CD14-positive monocyte (primary cell): ENCODE data around the gene SAMD15. TPM values are rescaled to one million over a fixed set of nuclear protein-coding genes. Genes with fewer than 3 reads are reported as not detected.
"Not testable (repeated sequence)": the region's sequence is repeated elsewhere in the genome, so short reads cannot be mapped to it uniquely, and the experiment has no call there.

Experiments used
- DNase-seq, 3 donors: peaks; one replicate each; pipeline ENCODE4 v3.0.0-alpha.2; 2011 to 2022
- H2AFZ ChIP-seq: 2 replicates; pipeline ENCODE4 v1.6.0; 2012; ENCODE audit warnings: mild to moderate bottlenecking, low read depth, low read length, inconsistent platforms; ENCODE audit not compliant: insufficient read depth, poor library complexity, severe bottlenecking
- H3K27ac ChIP-seq, 2 donors: 1 replicate in 1 of 2; 2 replicates in 1 of 2; pipeline ENCODE4 v1.5.1; 2012 to 2013; ENCODE audit warnings: low read length in 2 of 2, control low read depth in 1 of 2, inconsistent platforms in 1 of 2, low read depth in 1 of 2, mild to moderate bottlenecking in 1 of 2
- H3K27me3 ChIP-seq, 2 donors: one replicate each; pipeline versions ENCODE4 v1.6.0 to v1.6.1; 2011 to 2013; ENCODE audit warnings: low read length in 2 of 2; ENCODE audit not compliant: control insufficient read depth in 2 of 2, insufficient read depth in 2 of 2
- H3K36me3 ChIP-seq, 2 donors: replicated peaks in 1 of 2; 1 replicate in 1 of 2; 2 replicates in 1 of 2; pipeline versions ENCODE4 v1.5.1 to v1.6.1; 2012 to 2013; ENCODE audit warnings: low read length in 2 of 2, control low read depth in 1 of 2, inconsistent platforms in 1 of 2, mild to moderate bottlenecking in 1 of 2; ENCODE audit not compliant: insufficient read depth in 2 of 2, control insufficient read depth in 1 of 2
- H3K4me1 ChIP-seq, 2 donors: 1 replicate in 1 of 2; 2 replicates in 1 of 2; pipeline versions ENCODE4 v1.5.1 to v1.6.1; 2012 to 2013; ENCODE audit warnings: low read length in 2 of 2, control low read depth in 1 of 2, inconsistent platforms in 1 of 2, mild to moderate bottlenecking in 1 of 2, moderate library complexity in 1 of 2; ENCODE audit not compliant: insufficient read depth in 2 of 2, control insufficient read depth in 1 of 2
- H3K4me2 ChIP-seq: replicated peaks from 2 replicates; pipeline ENCODE3; 2012; ENCODE audit warnings: low read length, moderate library complexity, mild to moderate bottlenecking; ENCODE audit not compliant: poor library complexity, severe bottlenecking; ENCODE audit errors: extremely low read depth
- H3K4me3 ChIP-seq, 3 experiments: fragments of 200-600 bp in 1 of 3; sonication (generic) in 1 of 3; replicated peaks in 1 of 3; 1 replicate in 2 of 3; 2 replicates in 1 of 3; pipeline ENCODE4 v1.5.1; 2011 to 2013; ENCODE audit warnings: low read length in 3 of 3, mild to moderate bottlenecking in 3 of 3, control low read depth in 2 of 3, low read depth in 2 of 3, inconsistent platforms in 1 of 3, moderate library complexity in 1 of 3
- H3K79me2 ChIP-seq: 2 replicates; pipeline ENCODE4 v1.6.0; 2012; ENCODE audit warnings: mild to moderate bottlenecking, control low read depth, inconsistent platforms, low read length, moderate library complexity; ENCODE audit not compliant: insufficient read depth
- H3K9ac ChIP-seq: 2 replicates; pipeline ENCODE4 v1.6.0; 2017; ENCODE audit warnings: low read length, mild to moderate bottlenecking; ENCODE audit not compliant: insufficient read depth, poor library complexity, severe bottlenecking
- H3K9me3 ChIP-seq, 2 donors: replicated peaks in 1 of 2; 1 replicate in 1 of 2; 2 replicates in 1 of 2; pipeline versions ENCODE4 v1.5.1 to v1.6.1; 2012 to 2013; ENCODE audit warnings: low read length in 2 of 2, control low read depth in 1 of 2; ENCODE audit not compliant: control insufficient read depth in 1 of 2, insufficient read depth in 1 of 2
- H4K20me1 ChIP-seq: 2 replicates; pipeline ENCODE4 v1.6.0; 2012; ENCODE audit warnings: mild to moderate bottlenecking, low read length, control low read depth, moderate library complexity; ENCODE audit not compliant: insufficient read depth
- H3K27ac Mint-ChIP-seq, 7 donors: one replicate each; pipeline ENCODE4 v1.8.0; 2020; ENCODE audit warnings: mild to moderate bottlenecking in 7 of 7, mixed read lengths in 7 of 7, moderate library complexity in 6 of 7, inconsistent platforms in 2 of 7
- H3K27me3 Mint-ChIP-seq, 3 donors: one replicate each; pipeline ENCODE4 v1.8.0; 2021 to 2022; ENCODE audit warnings: low read depth in 3 of 3, mild to moderate bottlenecking in 3 of 3, mixed read lengths in 3 of 3, moderate library complexity in 3 of 3, inconsistent platforms in 1 of 3
- H3K36me3 Mint-ChIP-seq, 2 donors: one replicate each; pipeline ENCODE4 v1.8.0; 2020; ENCODE audit warnings: mixed read lengths in 2 of 2, inconsistent platforms in 1 of 2, mild to moderate bottlenecking in 1 of 2
- H3K4me1 Mint-ChIP-seq: one replicate; pipeline ENCODE4 v1.8.0; 2020; ENCODE audit warnings: mild to moderate bottlenecking, mixed read lengths
- H3K4me3 Mint-ChIP-seq, 2 donors: one replicate each; pipeline ENCODE4 v1.8.0; 2020; ENCODE audit warnings: mild to moderate bottlenecking in 2 of 2, mixed read lengths in 2 of 2, moderate library complexity in 1 of 2
- H3K9me3 Mint-ChIP-seq, 7 donors: one replicate each; pipeline ENCODE4 v1.8.0; 2020 to 2022; ENCODE audit warnings: mixed read lengths in 7 of 7, mild to moderate bottlenecking in 6 of 7, moderate library complexity in 6 of 7, inconsistent platforms in 2 of 7
- CTCF ChIP-seq: fragments of 200-600 bp; IDR thresholded peaks from one replicate; pipeline ENCODE4 v1.8.0; 2022; ENCODE audit warnings: antibody characterized with exemption, mild to moderate bottlenecking
- WGBS: methylation state at CpG from one replicate; pipeline ENCODE4 v1.1.5; 2013; ENCODE audit warnings: missing lambda C conversion rate; ENCODE audit not compliant: insufficient coverage; 5-methylcytosine and 5-hydroxymethylcytosine counted together
- intact Hi-C, 2 donors: fragments of 100-400 bp; cut with micrococcal nuclease; formaldehyde crosslinking; loops; one replicate each; pipeline versions ENCODE4 v1.15.0 to v1.15.1; 2023
- polyA plus RNA-seq, 3 donors: library from polyadenylated mRNA; depleted of rRNA in 1 of 3; unstranded in 2 of 3; stranded (reverse) in 1 of 3; fragments of 300-500 nt in 2 of 3; fragments of >200 nt in 1 of 3; fragmentation: Illumina TruSeq in 2 of 3; gene quantifications; 1 replicate in 2 of 3; 2 replicates in 1 of 3; pipeline ENCODE4 v1.2.3, GENCODE V29; 2012 to 2021

The SAMD15 gene
- polyA plus RNA-seq, 3 donors, result 0.08 to 0.65 TPM; not detected in 1

GRCh38 chr14:77329872-77330271 lies 47.3 kb upstream of the SAMD15 start:
- no peak overlapping the region for H3K4me2 ChIP-seq
- H3K36me3 Mint-ChIP-seq, result peaks cover 6 to 9% of the 10 kb centered on the region in 2 donors
- H3K27ac Mint-ChIP-seq, result peak overlapping the region in 1 of 7 donors; percentile 62
- H3K4me1 Mint-ChIP-seq, result no peaks in the 10 kb centered on the region
- H3K27ac ChIP-seq, result no peak overlapping the region
- H3K36me3 ChIP-seq, result peaks cover 0 to under 1% of the 10 kb centered on the region in 2 donors
- H3K9ac ChIP-seq, result no peak overlapping the region
- 96% methylated on average over 3 of the region's 7 CpGs for WGBS
- H3K27me3 ChIP-seq, result no peaks in the 10 kb centered on the region
- DNase-seq, result no peak
- intact Hi-C loops, result loop anchor here in 1 of 2 donors (10.0 kb wide), 1 partner anchor 455 kb away; no protein-coding TSS in a partner anchor
- no peaks in the 10 kb centered on the region for H3K79me2 ChIP-seq
- H2AFZ ChIP-seq, result no peak overlapping the region
- no peaks in the 10 kb centered on the region for H3K9me3 ChIP-seq
- H3K4me3 ChIP-seq, result no peak overlapping the region
- peaks cover 0 to 1% (median 0%) of the 10 kb centered on the region in 3 donors for H3K27me3 Mint-ChIP-seq
- H3K4me1 ChIP-seq, result no peaks in the 10 kb centered on the region
- no peak overlapping the region for H3K4me3 Mint-ChIP-seq
- H3K9me3 Mint-ChIP-seq, result no peaks in the 10 kb centered on the region
- TF ChIP-seq CTCF, result no peak
- H4K20me1 ChIP-seq, result no peaks in the 10 kb centered on the region

- H3K79me2 ChIP-seq, result no peaks in the 10 kb centered on the region
- H3K27ac ChIP-seq, result no peak overlapping the region
- H3K4me3 Mint-ChIP-seq, result no peak overlapping the region
- H3K4me1 ChIP-seq, result no peaks in the 10 kb centered on the region
- peaks cover 40 to 49% of the 10 kb centered on the region in 2 donors for H3K36me3 Mint-ChIP-seq
- H3K27me3 Mint-ChIP-seq, result peaks cover 0 to 1% (median 0%) of the 10 kb centered on the region in 3 donors
- no CpG with 5 or more reads among the region's 3 CpGs for WGBS
- peaks cover 22 to 57% of the 10 kb centered on the region in 2 donors for H3K36me3 ChIP-seq
- no peaks in the 10 kb centered on the region for H3K27me3 ChIP-seq
- TF ChIP-seq CTCF, result no peak
- no peak overlapping the region for H3K27ac Mint-ChIP-seq
- no peaks in the 10 kb centered on the region for H4K20me1 ChIP-seq
- no peak overlapping the region for H3K4me2 ChIP-seq
- no peaks in the 10 kb centered on the region for H3K9me3 ChIP-seq
- H3K4me3 ChIP-seq, result no peak overlapping the region
- H3K4me1 Mint-ChIP-seq, result no peaks in the 10 kb centered on the region
- no peak overlapping the region for H3K9ac ChIP-seq
- H3K9me3 Mint-ChIP-seq, result no peaks in the 10 kb centered on the region
- no peak for DNase-seq
- intact Hi-C loops, result no loop called here
- H2AFZ ChIP-seq, result no peak overlapping the region
These were observed 41.6 kb upstream of the SAMD15 start for GRCh38 chr14:77335576-77335975.

- H3K4me1 Mint-ChIP-seq, H3K79me2 ChIP-seq, intact Hi-C loops, H3K9me3 ChIP-seq, H4K20me1 ChIP-seq, H3K4me3 Mint-ChIP-seq, H3K27ac ChIP-seq, H3K4me1 ChIP-seq, H3K27me3 ChIP-seq, H3K4me2 ChIP-seq, H3K9ac ChIP-seq, H2AFZ ChIP-seq, H3K4me3 ChIP-seq, H3K27me3 Mint-ChIP-seq, H3K9me3 Mint-ChIP-seq, DNase-seq: not testable (repeated sequence)
- peaks cover 39 to 74% of the 10 kb centered on the region in 2 donors for H3K36me3 ChIP-seq
- 100% methylated on average over 8 of the region's 9 CpGs for WGBS
- peaks cover 57 to 65% of the 10 kb centered on the region in 2 donors for H3K36me3 Mint-ChIP-seq
- peak overlapping the region in 1 of 7 donors; percentile 43 for H3K27ac Mint-ChIP-seq
These were observed 39.9 kb upstream of the SAMD15 start for GRCh38 chr14:77337255-77337654.
